ENCODE data around the gene SAMD13.

The SAMD13 gene

GRCh38 chr1:84347271-84347931, 45.9 kb downstream of the SAMD13 start:
- no peak for DNase-seq

- DNase-seq, result no peak
Measured at GRCh38 chr1:84347932-84348555, 46.5 kb downstream of the SAMD13 start.

GRCh38 chr1:84348759-84349158, 47.3 kb downstream of the SAMD13 start:
- DNase-seq, result no peak

GRCh38 chr1:84350104-84350503, 48.6 kb downstream of the SAMD13 start:
- no peak for DNase-seq

DNA sequence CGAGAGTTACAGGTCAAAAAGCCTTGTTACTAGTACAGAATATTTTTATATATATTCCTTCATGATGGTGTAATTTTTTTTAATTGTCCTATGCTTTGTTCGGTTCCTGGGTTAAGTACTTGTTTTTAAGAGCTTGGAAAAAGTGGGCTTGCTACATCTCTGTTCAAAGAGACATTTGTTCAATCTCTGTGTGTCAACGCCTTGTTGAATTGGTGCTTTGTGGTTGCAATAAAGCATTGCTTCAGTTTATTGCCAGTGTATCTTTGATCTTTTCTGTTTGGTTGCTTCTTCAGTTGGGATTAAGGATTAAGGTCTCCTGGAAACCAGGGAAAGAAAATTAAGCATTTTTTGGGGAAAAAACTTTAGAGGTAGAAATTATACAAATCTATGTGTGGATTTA, 49.0 kb downstream of the SAMD13 start:
- DNase-seq, result no peak

- no peak for DNase-seq
Measured at GRCh38 chr1:84352298-84353106, 51.0 kb downstream of the SAMD13 start.

DNA sequence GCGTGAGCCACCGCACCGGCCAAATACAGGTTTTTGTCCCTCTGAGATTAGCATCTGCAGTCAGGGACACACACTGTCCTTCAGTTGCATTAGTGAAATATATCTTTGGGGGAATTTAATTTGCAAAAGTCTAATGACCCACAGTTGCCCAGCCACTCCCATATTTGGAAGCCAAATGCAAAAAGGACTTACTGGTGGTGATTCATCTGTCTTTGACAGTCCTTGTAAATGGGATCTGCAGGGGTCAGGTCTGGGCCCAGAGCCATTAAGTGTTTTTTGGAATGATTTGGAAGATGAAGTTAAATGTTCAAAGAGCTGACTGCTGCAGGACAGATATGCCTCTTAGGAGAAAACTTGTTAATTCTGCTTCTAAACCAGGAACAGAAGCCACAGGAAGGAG, 52.2 kb downstream of the SAMD13 start:
- DNase-seq, result no peak

DNA sequence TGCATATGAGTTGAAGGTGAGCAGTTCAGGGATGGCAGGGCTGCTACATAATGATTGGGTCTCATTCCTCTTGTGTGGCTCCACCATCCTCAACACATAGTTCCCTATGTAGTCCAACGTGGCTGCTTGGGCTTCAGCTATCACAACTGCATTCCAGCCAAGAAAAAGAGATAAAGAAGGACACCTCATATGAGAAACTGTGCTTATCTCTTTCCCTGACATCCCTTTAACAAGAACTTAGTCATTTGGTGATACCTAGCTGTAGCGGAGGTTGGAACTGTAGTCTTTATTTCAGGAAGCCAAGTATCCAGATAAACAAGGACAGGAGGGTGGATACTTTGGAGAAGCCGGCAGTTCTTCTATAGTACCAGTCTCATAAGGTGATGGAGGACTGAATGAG, 54.0 kb downstream of the SAMD13 start:
- no peak for DNase-seq

DNA sequence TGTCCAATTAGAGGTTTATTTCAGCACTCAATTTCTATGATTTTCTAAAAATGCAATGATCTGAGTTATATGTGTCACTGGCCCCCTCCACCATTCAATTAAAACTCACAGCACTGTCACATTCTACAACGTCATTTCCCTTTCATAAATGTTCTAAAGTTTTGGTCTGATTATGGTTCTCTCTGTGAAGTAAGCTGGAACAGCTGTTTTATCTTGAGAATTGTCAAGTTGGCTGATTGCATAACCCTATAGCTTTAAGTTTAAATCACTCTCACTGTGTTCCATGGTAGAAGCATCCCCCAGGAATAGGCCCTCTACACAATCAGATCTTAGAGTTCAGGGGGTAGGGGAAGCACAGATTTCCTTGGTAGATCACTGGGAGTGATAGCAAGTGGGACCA, 55.4 kb downstream of the SAMD13 start:
- no peak for DNase-seq

DNA sequence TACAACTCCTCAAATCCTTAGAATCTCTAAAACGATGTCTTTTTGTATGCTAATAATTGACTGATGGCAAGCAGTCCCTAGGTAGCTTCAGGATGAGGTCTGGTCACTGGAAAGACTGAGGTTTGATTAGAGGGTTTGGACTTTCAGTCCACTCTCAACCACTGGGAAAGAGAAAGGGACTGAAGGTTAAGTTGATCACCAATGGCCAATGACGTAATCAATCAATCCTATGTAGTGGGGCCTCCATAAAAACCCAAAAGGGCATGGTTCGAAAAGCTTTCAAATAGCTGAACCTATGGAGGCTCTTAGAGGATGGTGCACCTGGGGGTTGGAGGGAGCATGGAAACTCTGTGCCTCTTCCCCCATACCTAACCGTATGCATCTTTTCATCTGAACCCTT, 57.2 kb downstream of the SAMD13 start:
- DNase-seq, result no peak

DNA sequence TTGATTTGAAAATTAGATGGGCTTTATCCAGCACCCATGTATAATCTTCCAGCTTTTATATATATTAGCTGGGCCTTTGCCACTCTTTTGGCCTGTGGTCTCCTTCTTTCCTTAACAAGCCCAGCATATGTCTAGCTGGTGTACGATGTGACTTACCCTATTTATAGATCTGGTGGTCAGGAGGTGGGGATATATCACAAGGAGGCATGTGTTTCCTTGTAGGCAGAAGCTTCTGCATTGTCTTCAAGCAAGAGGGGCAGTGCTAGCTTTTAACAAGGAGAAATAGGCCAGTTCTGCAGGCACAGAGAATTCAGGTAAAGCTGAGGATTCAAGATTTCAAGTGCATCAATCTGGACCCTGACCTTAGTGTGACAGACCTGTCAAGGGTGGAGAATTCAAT, 58.8 kb downstream of the SAMD13 start:
- no peak for DNase-seq

DNA sequence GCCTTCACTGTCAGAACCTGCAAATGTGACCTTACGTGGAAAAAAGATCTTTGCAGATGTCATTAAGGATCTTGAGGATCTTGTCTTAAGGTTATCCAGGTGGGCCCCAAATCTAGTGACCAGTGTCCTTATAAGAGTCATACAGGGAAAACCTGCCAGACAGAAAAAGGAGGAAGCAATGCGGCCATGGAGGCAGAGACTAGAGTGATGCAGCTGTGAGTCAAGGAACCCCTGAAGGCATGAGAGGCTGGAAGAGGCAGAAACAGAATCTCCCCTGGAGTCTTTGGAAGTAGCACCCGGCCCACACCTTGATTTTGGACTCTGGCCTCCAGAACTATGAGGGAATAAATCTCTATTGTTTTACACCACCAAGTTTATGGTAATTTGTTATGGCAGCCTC, 60.3 kb downstream of the SAMD13 start:
- DNase-seq, result no peak

DNA sequence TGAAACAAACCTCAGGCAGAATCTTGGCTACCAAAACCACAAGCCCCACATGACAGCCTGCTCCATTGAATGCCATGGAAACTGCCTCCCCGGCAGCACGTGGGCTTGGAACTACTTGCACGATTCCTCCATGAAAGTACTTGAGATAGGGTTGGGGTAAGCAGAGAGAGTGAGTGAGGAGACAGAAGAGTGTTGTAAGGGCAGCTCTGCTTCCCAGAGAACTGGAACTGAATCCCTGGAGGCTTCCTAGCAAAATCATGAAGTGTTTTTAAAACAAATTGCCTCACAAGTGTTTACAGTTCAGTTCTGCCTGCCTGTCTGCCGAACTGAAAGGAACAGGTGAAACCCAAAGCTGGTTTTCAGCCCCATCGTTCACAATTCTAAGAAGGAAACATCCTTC, 61.5 kb downstream of the SAMD13 start:
- DNase-seq, result no peak

DNA sequence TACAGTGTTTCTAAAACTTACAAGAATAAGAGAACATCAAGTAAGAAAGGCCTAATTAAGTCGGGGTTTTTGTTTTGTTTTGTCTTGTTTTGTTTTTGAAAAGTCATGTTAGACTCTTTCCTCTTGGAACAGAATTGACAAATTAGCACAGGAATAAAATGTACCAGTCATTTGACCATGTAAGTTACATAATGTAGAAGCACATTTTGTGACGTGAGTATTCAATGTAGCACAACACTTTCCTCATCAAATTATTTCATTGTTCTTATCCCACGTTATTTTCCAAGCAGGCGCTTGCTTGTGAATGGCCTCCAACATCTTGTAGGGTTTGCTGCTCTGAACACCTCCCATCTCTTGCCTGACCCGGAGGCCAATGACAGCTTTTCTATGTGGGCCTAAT, 62.1 kb downstream of the SAMD13 start:
- no peak for DNase-seq

GRCh38 chr1:84365225-84366221, 64.0 kb downstream of the SAMD13 start:
- DNase-seq, result peak; percentile 5

DNA sequence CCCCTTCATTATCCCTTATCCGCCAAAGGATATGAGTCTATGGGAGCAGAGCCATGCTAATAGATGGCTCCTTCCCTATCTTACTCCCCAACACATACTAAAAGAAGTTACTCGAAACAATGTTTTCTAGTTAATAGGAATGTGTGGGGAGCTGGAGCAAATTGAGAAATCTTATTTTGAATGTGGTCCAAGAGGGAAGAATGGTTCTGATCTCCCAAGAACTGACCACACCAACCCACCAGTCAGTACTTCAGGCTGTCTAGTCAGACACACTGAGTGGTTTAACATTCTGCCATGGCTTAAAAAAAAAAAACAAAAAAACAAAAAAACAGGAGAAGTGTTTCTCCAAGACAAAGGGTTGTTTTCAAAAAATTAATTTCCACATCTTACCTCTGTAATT, 65.3 kb downstream of the SAMD13 start:
- DNase-seq, result no peak

- DNase-seq, result no peak
Measured at GRCh38 chr1:84367219-84367618, 65.7 kb downstream of the SAMD13 start.

- no peak for DNase-seq
Measured at GRCh38 chr1:84368441-84368840, 66.9 kb downstream of the SAMD13 start.

- no peak for DNase-seq
Measured at GRCh38 chr1:84370266-84370665, 68.8 kb downstream of the SAMD13 start.

DNA sequence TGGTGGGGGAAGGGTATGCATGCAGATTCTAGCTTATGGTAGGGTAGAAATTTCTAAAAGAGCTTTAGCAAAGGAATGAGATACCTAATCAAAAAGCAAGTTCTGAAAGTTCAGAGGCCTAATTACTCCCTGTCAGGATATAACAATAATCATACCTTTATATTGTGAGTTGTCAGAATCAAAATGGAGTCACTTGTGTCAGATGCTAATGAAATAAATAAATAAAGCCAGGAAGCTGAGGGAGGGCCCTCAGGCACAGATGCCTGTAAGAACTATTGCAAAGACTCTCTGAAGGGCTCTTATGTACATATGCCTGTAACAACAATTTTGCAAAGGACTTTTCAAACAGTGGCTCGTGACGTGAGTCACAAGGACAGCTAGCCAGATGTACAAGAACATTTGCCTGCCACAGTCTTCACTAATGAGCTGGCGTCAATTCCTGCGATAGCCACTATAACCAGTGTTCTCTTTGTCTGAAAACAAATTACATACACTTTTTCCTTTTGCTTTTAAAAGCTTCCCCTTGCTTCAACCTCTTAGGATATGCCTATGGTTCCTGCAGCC, 69.4 kb downstream of the SAMD13 start:
- DNase-seq, result no peak

DNA sequence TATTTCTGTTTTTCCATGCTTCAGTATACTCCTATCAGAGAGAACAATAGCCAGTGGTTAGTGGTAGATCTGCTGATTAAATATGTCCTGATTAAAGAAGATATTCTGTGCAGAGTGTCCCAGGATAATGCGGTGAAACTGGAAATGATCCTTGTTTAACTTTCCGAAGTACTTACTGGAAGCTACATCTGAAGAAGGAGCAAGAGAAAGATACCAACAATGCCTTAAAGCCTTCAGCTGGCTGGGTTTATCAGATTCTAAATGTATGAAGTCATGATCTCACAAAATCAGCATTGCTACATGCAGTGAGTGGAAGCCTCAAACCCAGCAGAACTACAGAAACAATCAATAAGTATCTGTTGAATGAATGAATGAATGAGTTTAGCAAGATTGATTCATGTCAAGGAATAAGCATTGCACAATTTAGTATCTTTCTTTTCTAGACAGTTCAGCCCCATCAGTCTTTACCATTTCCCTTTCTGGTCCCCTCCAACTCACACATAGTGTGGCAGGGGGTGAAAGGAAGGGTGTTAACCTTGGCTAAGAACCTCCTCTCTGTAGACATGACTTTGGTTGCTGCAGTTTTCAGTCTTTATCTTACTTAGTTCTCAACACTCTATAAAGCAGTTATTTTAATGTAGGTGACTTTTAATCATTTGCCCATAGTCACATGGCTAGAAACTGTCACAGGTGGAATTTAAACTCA, 72.1 kb downstream of the SAMD13 start:
- DNase-seq, result no peak
